Brain microvascular endothelial cell (primary cell): ENCODE data around the gene ZP2.
"Not testable (repeated sequence)": the region's sequence is repeated elsewhere in the genome, so short reads cannot be mapped to it uniquely, and the experiment has no call there.

ENCODE experiments used
- DNase-seq: peaks from one replicate; pipeline ENCODE4 v3.0.0-alpha.2; 2020
- H3K27ac ChIP-seq: fragments of 250-450 bp; sonication (Bioruptor Pico); 2 replicates; pipeline ENCODE4 v1.5.1; 2020; ENCODE audit warnings: mild to moderate bottlenecking, moderate library complexity
- H3K27me3 ChIP-seq: fragments of 250-450 bp; sonication (Bioruptor Pico); replicated peaks from 2 replicates; pipeline ENCODE4 v1.5.1; 2020; ENCODE audit warnings: mild to moderate bottlenecking
- H3K36me3 ChIP-seq: fragments of 250-450 bp; sonication (Bioruptor Pico); replicated peaks from 2 replicates; pipeline ENCODE4 v1.5.1; 2020; ENCODE audit warnings: mild to moderate bottlenecking
- H3K4me3 ChIP-seq: 2 replicates; pipeline ENCODE4 v1.5.1; 2011; ENCODE audit warnings: low read depth, mild to moderate bottlenecking, control low read depth, low read length, moderate library complexity
- in situ Hi-C: cut with HindIII; loops from 2 replicates; pipeline ENCODE4 v1.10.0; 2017; ENCODE audit warnings: low sequenced_read_pairs, low pct_ligation_motif_present
- TF ChIP-seq, protein P1 (sequence below): IDR thresholded peaks from 2 replicates; pipeline ENCODE4 v1.5.1; 2011; ENCODE audit warnings: low read depth, mild to moderate bottlenecking, moderate library complexity, low read length, control low read depth, inconsistent platforms; ENCODE audit errors: missing control alignments

Gene ZP2

GRCh38 chr16:21197621-21198020, 13.8 kb downstream of the ZP2 start:
- no peaks in the 10 kb centered on the region for H3K36me3 ChIP-seq
- no peak overlapping the region for H3K27ac ChIP-seq
- in situ Hi-C loops: loop anchor here (25.0 kb wide), 1 partner anchor 90 kb away; the partner anchor contains the start of gene CRYM
- peaks cover 3% of the 10 kb centered on the region for H3K27me3 ChIP-seq
- DNase-seq: no peak
- no peak overlapping the region for H3K4me3 ChIP-seq
- TF ChIP-seq, protein P1, sequence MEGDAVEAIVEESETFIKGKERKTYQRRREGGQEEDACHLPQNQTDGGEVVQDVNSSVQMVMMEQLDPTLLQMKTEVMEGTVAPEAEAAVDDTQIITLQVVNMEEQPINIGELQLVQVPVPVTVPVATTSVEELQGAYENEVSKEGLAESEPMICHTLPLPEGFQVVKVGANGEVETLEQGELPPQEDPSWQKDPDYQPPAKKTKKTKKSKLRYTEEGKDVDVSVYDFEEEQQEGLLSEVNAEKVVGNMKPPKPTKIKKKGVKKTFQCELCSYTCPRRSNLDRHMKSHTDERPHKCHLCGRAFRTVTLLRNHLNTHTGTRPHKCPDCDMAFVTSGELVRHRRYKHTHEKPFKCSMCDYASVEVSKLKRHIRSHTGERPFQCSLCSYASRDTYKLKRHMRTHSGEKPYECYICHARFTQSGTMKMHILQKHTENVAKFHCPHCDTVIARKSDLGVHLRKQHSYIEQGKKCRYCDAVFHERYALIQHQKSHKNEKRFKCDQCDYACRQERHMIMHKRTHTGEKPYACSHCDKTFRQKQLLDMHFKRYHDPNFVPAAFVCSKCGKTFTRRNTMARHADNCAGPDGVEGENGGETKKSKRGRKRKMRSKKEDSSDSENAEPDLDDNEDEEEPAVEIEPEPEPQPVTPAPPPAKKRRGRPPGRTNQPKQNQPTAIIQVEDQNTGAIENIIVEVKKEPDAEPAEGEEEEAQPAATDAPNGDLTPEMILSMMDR: no peak

GRCh38 chr16:21197112-21197511, 14.3 kb downstream of the ZP2 start:
- TF ChIP-seq, protein P1: no peak
- Histone ChIP-seq H3K4me3 (no peak overlapping the region), H3K27me3 (peaks cover 3% of the 10 kb centered on the region), H3K36me3 (no peaks in the 10 kb centered on the region), H3K27ac (no peak overlapping the region)
- in situ Hi-C loops: loop anchor here (25.0 kb wide), 1 partner anchor 90 kb away; the partner anchor contains the start of gene CRYM
- DNase-seq: no peak

GRCh38 chr16:21195330-21195729, 16.0 kb downstream of the ZP2 start:
- not testable (repeated sequence) for H3K4me3 ChIP-seq, H3K36me3 ChIP-seq, H3K27me3 ChIP-seq, H3K27ac ChIP-seq, DNase-seq
- in situ Hi-C loops: loop anchor here (25.0 kb wide), 1 partner anchor 92 kb away; the partner anchor contains the start of gene CRYM

DNA sequence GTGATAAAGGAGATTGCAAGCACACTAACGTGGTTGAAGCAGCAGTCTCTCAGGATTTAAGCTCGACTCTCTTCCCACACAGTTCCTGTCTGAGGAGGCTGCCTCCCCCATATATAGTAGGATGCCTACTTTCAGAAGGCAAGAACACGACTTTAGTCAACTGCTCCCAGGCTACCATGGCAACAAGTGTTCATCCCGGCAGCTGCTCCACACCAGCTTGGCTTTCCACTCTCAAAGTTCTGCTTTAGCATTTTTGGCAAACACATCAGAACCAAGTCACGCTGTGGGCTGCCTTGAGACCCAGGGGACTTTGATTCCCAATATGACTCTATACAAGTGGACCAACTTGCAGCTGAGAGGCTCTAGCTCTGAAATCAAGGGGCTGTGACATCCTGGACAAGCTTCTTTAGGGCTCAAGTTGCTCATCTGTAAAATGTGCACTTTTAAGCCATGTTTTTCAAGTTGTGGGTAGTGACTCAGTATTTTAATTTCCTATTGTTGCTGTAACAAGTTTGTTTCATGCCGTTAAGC, 16.5 kb downstream of the ZP2 start:
- TF ChIP-seq, protein P1: no peak
- Histone ChIP-seq H3K27ac (no peak overlapping the region), H3K27me3 (peaks cover 3% of the 10 kb centered on the region), H3K36me3 (no peaks in the 10 kb centered on the region), H3K4me3 (no peak overlapping the region)
- in situ Hi-C loops: loop anchor here (25.0 kb wide), 1 partner anchor 92 kb away; the partner anchor contains the start of gene CRYM
- peak; percentile 24 for DNase-seq

GRCh38 chr16:21192991-21193390, 18.4 kb downstream of the ZP2 start:
- TF ChIP-seq, protein P1: no peak

GRCh38 chr16:21190599-21190998, 20.8 kb downstream of the ZP2 start:
- in situ Hi-C loops: loop anchor here (25.0 kb wide), 1 partner anchor 97 kb away; the partner anchor contains the start of gene CRYM
- no peak for DNase-seq

More at GRCh38 chr16:21192991-21193390, 18.4 kb downstream of the ZP2 start:
- H3K27me3 ChIP-seq: peaks cover 3% of the 10 kb centered on the region
- DNase-seq: no peak
- H3K4me3 ChIP-seq: no peak overlapping the region
- H3K36me3 ChIP-seq: no peaks in the 10 kb centered on the region
- H3K27ac ChIP-seq: no peak overlapping the region
- in situ Hi-C loops: loop anchor here (25.0 kb wide), 1 partner anchor 94 kb away; the partner anchor contains the start of gene CRYM

More at GRCh38 chr16:21190599-21190998, 20.8 kb downstream of the ZP2 start:
- H3K27ac ChIP-seq: no peak overlapping the region
- TF ChIP-seq, protein P1: no peak
- no peak overlapping the region for H3K4me3 ChIP-seq
- no peaks in the 10 kb centered on the region for H3K36me3 ChIP-seq
- H3K27me3 ChIP-seq: no peaks in the 10 kb centered on the region
